Stimulated activated CD4-positive, alpha-beta T cell treated with anti-CD3 and anti-CD28 coated beads, Interleukin-1b, Interleukin-23, amount 100 ng/mL, for 24 hours (primary cell): Measurements from ENCODE around the gene BMPR1A.
"Not testable (repeated sequence)": the region's sequence is repeated elsewhere in the genome, so short reads cannot be mapped to it uniquely, and the experiment has no call there.

Experiments used
- DNase-seq, 4 experiments: peaks; one replicate each; pipeline ENCODE4 v3.0.0-alpha.2; 2020; ENCODE audit warnings: low read depth in 4 of 4, low spot score in 1 of 4

The BMPR1A gene

DNA sequence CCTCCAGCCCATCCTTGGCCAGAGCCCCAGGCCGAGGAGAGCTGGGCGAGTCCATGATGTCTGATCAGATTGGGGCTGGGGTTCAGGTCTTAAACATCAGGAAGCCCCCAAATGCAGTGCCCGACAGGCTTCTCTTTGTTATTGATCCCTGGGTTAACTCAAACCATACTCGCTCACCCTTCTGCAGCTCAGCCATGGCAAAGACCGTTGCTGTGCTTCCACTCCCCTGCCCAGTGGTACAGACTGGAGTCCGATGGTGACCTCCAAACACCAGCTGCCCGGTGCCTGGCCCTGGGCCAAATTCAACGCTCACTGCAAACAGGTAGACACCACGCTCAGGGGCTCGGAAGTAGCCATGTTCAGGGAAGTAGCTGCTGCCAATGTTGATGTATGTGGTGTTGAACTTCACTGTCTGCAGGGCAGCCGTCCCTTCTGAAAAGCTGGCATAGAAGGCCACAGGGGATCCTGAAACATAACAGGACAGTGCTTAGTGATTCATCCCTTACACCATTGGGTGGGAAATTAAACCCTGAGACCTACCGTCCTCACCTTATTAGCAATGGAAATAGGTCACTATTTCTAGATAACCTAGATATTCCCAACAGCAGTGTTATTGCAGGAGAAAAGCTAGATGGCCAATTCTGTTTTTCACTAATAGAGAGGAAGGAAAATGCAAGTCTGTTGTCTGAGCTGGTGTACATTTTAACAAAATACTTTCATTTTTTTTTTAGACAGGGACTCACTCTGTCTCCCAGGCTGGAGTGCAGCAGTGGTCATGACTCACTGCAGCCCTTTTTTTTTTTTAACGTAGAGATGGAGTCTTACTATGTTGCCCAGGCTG, 180.5 kb downstream of the BMPR1A start:
- DNase-seq: no peak

DNA sequence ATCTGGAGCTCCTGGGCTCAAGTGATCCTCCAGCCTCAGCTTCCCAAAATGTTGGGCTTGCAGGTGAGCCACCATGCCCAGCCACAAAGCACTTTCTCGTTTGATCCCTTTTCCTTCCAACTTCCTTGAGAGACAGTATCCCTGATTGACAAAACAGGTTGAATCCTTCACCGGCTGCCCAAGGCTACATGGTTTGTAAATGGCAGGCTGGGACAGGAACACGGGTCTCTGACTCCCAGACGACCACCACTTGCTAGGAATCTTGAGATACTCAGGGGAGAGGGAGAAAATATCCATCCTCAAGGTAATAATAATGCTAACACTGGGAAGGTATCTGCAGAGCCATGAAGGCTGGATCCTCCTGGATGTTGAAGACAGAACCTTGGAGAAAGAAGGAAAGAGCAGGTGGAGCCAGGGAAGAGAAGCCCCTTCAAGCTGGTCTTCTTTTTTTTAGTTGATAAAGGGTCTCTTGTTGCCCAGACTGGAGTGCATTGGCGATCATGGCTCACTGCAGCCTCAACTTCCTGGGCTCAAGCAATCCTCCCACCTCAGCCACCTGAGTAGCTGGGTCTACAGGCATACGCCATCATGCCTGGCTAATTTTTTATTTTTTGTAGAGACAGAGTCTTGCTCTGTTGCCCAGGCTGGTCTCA, 181.2 kb downstream of the BMPR1A start:
- DNase-seq: no peak

DNA sequence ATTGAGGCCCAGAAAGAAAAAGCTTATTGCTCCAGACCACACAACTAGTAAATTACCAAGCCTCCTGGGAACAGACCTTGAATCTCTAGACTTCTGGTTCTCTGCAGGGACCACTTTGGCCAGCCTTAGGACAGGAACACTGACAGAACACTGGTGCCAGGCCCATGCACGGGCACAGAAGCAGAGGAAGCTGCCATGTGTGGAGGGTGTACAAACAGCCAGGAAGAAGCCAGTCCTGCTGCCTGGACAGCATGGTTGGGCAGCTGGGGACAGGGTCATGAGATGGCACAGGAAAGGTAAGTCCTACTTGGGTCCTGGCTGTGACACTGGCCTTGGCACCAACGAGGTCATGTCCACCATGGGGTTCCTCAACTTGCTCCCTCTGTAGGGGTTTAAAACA, 181.8 kb downstream of the BMPR1A start:
- DNase-seq: no peak

DNA sequence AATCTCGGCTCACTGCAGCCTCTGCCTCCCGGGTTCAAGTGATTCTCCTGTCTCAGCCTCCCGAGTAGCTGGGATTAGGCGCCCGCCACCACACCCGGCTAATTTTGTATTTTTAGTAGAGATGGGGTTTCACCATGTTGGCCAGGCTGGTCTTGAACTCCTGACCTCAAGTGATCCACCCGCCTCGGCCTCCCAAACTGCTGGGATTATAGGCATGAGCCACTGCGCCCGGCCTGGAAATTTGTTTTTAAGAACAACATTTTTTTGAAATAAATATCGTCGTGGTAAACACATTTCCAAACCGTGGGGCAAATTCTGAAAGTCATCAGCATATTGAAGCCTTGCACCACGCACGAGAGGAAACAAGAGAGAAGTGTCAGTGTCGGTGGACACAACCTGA, 183.7 kb downstream of the BMPR1A start:
- not testable (repeated sequence) for DNase-seq

DNA sequence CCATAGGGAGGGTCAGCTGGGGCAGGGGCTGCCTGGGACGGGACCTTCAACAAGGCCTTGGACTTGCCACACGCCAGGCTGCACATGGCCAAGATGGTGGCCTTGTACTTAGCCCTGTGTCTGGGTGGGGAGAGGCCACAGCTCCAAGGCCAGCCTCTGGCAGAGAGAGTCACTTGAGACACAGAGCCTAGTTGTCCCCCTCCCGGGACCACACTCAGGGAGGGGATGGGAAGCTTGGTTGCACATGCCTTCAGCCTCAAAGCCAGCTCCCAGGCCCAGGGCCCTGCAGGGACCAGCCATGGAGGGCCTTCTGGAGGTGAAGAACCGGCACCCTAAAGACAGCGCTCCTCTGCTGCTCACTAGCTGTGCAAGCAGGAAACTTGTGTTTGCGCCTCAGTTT, 184.3 kb downstream of the BMPR1A start:
- no peak for DNase-seq

DNA sequence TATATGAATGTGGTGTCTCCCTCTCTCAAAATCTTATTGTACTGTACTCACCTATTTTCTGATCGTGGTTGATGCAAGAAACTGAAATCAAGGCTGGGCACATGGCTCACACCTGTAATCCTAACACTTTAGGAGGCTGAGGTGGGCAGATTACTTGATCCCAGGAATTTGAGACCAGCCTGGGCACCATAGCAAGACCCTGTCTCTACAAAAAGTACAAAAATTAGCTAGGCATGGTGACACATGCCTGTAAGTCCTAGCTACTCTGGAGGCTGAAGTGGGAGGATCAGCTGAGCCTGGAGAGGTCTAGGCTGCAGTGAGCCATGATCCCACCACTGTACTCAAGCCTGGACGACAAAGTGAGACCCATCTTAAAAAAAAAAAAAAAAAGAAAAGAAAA, 185.0 kb downstream of the BMPR1A start:
- DNase-seq: no peak

DNA sequence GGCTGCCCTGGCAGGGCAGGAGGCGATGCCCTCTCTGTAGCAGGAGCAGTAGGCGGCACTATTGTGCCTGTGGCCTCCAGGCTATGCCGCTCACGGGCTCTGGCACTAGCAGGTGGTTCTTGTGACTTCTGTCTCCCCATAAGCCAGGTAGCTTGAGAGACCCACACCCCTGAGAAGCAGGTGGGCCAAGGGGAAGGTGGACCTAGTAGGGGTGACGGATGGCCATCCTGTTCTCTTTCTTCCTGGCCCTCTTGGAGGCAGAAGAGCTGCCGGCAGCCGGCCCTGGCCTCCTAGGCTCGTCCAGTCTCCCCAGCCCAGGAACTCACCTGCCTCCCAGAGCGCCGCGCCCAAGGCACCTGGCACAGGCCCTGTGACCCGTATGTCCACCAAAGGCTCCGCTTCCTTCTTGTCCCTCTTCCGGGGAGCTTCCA, 185.6 kb downstream of the BMPR1A start:
- DNase-seq: no peak

DNA sequence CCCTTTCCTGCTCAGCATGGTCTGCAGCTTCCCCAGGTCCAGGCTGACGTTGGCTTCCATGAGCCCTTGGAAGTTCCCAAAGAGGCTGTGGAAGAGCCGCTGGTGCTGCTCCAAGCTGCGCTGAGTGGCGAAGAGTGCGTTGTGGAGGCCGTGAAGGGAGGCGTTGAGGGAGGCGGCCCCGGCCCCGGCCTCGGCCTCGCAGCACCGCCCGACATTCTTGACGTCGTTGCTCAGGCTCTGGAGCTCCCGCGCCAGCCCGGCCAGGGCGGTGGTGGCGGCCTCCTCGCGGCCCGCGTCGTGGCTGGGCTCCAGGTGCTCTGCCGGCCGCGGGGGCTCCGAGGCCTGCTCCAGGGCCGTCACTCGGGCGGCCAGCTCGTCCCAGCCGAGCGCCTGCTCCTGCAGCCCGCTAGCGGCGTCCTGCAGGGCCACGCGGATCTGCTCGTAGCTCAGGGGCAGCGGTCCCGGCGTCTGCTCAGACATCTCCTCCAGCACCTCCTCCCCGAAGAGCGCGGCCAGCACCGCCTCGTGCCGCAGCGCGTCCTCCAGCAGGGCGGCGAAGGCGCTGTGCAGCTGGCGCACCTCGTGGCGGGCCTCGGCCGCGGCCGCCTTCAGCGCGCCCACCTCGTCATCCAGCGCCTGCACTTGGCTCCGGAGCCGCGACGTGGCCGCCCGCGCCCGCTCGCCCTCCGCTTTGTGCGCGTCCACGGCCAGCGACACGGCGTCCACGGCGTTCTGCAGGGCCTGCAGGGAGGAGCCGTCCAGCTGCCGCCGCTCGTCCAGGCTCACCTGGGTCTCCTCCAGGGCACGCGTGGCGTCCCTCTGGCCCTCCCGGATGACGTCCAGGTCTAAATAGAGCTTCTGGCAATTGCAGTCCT, 186.3 kb downstream of the BMPR1A start:
- no peak for DNase-seq

DNA sequence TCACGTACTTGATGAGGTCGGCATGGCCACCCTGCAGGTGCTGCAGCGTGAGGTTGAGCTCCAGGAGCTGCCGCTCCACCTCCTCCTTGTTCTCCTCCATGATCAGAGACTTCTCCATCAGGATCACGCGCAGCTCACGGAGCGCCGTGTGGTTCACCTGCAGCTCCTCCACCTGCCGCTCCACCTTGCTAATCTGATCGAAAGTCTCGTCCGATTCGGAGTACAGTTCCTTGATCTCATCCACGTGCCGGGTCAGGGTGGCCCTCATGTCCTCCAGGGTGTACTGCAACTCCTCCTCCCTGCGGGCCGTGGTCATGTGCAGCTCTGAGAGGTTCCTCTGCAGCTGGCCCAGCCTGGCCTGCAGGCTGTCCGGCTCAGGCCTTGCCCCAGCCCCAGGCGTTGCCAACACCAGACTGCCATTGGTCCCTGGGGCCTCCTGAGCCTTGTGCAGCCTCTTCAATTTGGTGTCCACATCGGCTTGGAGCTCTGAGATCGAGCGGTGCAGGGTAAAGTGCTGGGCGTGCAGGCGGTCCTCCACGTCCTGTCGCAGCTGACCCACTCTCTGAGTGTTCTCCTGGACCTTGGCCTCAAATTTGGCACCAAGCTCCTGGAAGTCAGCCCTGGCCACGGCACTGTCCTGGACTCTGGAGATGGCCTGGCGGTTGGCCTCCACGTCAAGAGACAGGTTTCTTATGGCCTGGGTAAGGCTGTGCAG, 187.1 kb downstream of the BMPR1A start:
- DNase-seq: no peak

DNA sequence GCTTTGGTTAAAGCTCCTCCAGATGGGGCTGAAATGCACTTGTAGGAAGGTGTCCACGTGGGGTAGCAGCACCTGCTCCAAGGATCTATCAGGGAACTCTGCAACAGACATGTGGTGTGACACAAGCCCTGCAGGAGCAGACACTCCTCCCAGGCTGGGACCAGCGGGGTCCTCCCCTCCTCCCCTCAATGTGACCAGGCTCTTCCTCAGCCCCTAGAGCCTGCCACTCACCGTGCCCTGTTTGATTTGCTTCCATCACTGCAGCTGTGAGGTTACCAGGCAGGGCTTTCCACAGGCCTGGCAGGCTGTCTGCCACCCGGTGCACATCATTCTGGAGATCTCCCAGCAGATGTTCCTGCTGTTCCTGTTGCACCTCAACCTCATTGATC, 187.6 kb downstream of the BMPR1A start:
- DNase-seq: no peak

DNA sequence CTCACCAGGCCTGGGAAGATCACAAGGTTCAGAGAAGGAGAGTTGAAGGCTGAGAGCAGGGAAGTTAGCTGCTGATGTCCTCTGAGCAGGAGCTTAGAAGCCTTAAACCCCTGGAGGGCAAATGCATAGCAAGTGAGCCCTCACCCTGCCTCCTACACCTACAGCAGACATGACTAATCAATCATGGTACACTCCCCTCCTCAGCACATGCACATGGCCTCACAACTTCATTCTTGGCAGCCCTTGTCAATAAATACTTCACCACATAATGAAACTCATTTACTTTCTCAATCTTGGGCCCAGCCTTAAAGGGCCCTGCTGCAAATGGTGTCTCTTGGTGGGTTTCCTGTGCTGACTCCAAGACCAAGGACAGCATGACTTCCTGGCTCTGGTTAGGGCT, 188.1 kb downstream of the BMPR1A start:
- DNase-seq: no peak

DNA sequence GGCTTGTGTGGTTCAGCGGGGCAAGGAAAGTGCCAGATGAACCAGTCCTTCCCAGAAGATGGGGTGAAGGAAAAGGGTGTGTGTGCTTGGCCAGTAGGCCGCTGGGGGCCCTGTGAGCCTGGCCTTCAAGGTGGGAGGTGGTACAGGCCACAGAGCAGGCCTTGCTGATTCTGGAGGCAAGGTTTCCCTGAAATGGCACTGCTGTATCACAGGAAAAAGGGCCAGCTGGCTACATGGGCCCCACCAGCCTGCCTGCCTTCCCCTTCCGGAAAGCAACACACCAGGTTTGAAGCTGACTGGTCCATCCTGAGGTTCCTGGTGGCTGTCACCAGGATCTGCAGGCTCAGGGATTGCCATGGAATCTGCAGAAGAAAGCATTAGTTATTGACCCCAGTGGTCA, 188.5 kb downstream of the BMPR1A start:
- no peak for DNase-seq

DNA sequence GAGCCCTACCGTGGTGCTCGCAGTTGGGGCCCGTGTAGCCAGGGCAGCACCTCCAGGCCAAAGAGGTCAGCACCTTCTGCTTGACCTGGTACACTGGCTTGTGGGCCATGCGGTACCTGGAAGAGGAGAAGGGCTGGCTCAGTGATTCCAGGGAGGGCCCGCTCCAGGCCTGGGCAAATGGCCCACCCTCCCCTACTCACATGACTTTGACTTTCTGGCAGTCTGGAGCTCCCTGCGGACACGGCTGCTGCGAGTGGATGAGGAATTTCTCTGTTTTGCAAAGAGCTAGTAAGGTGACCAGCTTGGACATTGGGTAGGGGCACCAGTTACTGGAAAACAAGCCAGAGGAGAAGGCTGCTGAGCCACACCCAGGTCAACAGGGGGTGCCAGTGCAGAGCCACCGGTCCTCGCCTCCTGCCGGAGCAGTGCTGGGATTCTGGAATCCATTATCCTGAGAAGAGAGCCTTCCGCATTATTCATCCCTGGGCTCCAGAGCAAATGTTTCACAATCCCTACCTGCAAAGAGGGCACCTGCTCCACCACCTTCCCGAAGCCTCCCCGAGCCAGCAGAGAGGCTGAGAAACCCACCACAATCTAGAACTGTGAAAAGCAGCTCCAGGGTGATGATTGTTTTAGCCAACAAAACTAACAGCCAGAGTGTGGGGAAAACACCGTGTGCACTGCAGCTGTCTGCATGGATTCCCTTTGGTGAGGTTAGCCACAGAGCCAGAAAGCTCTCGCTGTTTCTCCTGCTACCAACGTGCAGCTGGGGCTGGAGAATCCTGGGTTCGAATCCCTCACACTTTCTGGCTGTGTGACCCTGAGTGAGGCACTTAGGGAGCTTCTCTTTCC, 189.2 kb downstream of the BMPR1A start:
- DNase-seq: no peak

DNA sequence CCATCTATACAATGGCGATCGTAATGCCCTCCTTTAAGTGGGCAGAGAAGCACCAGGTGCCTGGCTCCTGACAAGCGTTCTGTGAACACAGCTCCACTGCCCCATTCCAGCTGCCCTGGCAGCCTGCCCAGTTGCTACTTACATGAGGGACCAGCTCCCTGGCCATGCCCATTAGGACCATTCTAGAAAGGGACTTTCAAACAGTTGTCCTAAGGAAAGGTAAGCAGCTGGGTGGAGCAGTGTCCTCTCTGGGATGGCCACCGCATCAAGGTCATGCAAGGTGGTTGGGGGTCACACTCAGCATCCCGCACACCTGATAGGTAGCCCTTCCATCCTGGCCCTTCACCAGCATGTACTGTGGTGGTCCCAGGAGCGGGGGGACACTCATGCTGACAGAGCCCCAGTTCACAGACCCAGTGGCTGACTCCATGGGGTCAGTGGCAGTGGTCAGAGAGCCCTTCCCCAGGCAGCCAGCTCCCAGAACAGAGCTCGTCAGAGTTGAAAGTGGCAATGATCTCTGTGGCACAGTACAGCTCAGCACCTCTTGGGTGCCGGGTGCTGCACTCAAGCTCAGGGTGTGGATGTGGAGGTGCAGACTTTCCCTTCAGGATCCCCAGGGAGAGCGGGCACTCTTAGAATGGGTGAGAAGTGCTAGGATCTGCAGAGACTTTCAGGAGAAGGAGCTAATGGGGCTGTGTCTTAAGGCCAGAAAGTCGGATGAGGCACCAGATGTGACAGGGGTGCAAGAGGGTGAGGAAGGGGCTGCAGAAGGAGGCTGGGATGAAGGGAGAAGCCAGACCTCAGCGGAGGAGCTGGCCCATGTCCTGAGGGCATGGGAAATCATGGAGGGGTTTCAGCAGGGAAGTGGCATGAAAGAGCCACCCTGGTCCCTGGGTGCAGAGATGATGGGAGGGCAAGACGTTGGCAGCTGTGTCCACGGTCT, 190.1 kb downstream of the BMPR1A start:
- DNase-seq: no peak

DNA sequence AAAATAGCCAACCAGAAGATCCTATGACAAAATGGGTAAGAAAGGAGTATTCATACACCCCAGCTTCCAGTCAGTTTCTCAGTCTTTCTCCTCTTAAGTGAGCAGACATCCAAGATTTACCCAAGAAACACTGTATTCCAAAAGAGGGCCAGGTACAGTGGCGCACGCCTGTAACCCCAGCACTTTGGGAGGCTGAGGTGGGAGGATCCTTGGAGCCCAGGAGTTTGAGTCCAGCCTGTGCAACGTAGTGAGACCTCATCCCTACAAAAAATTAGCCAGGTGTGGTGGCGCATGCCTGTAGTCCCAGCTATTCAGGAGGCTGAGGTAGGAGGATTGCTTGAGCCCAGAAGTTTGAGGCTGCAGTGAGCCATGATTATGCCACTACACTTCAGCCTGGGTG, 191.4 kb downstream of the BMPR1A start:
- not testable (repeated sequence) for DNase-seq

DNA sequence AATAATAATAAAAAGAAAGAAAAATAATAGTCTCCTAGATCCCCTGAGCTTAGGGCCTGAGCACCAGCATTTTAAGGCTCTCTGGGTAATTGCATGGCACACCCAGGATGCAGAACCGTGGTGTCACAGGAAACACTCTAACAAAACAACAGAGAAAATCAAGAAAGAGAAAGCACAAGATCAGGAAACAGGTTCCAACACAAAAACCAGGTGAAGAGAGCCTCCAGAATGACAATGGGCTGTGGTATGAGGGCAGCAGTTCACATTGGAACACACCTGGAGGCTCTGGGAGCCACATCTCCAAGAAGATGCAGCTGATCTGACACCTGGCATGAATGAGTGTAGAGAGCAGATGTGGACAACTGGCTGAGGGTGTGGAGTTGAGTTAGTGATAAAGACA, 193.9 kb downstream of the BMPR1A start:
- DNase-seq: no peak

DNA sequence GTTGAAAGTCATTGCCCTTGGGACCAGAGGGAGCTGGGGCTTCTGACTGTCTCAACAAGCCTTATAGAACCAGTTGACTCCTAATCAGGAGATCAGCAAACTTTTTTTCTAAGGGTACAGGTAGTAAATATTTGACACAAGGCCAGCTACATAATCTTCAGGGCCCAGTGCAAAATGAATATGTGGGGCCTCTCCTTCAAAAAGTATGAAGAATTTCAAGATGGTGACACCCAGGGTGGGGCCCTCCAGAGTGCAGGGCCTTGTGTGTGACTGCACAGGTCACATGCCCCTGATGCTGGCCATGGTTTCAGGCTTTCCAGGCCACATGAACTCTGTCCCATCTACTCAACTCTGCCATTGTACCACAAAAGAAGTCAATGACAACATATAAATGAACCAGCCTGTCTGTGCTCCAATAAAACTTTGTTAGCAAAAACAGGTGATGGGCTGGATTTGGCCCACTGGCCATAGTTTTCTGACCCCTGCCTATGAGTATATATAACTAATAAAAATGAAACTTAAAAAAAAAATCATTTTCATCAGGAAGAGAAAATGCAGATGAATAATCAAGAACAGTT, 194.9 kb downstream of the BMPR1A start:
- no peak for DNase-seq

DNA sequence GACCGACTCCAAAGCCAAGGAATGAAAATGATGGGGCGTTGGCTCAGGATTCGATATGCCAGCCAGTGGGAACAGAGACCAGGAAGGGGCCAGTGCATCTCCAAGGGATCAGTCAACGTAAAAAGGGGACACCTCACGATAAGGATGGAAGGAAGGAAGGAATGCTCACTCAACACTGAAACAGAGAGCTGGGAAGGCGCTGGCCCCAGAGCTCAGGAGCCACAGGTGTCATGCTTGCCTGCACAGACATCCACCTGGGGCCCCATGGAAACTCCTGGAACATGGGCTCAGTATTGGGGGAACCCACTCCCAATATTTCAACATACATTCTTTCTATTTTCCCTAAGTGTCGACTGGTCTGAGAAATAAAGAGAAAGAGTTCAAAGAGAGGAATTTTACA, 195.7 kb downstream of the BMPR1A start:
- DNase-seq: no peak

DNA sequence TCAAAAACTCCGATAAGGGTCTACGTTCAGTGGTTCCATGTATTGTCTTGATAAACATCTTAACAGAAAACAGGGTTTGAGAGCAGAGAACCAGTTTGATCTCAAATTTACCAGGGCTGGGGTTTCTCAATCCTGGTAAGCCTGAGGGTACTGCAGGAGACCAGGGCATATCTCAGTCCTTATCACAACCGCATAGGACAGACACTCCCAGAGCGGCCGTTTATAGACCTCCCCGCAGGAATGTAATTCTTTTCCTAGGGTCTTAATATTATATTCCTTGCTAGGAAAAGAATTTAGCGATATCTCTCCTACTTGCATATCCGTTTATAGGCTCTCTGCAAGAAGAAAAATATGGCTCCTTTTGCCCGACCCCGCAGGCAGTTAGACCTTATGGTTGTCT, 196.3 kb downstream of the BMPR1A start:
- not testable (repeated sequence) for DNase-seq
